ENCODE data around the gene HOXB5. TPM values are rescaled to one million over a fixed set of nuclear protein-coding genes. Genes with fewer than 3 reads are reported as not detected.

HOXB5 gene
- total and polyA plus RNA-seq, 2 experiments from 2014 or later: 0.27 to 4.4 TPM

- Histone ChIP-seq H2AFZ (peak overlapping the region; percentile 1), H3K9me3 (ENCODE audit: low read depth) (no peaks in the 10 kb centered on the region), H3K27ac (peak overlapping the region; percentile 30), H3K4me3 (no peak overlapping the region), H4K20me1 (ENCODE audit: insufficient read depth, poor library complexity, severe bottlenecking) (no peaks in the 10 kb centered on the region), H3K9me2 (replicated peaks; ENCODE audit: insufficient read depth) (no peaks in the 10 kb centered on the region), H3K79me2 (peaks cover 13% of the 10 kb centered on the region), H3K4me1 (ENCODE audit: insufficient read depth) (no peaks in the 10 kb centered on the region), H3K4me2 (peak overlapping the region; percentile 93), H3K27me3 (peaks cover 95% of the 10 kb centered on the region), H3K36me3 (replicated peaks; ENCODE audit: insufficient read depth, low read depth) (no peaks in the 10 kb centered on the region)
- TF ChIP-seq EZH2phosphoT487 (IDR thresholded peaks at IDR 0.05; ENCODE audit: low read depth, severe bottlenecking, unreplicated experiment) (no peak), CTCF (IDR thresholded peaks at IDR 0.05; ENCODE audit: poor library complexity) (no peak), EZH2 (IDR thresholded peaks at IDR 0.05; ENCODE audit: borderline replicate concordance) (no peak)
- no peak for DNase-seq (ENCODE audit: low spot score)
Observed at GRCh38 chr17:48590607-48591161, 2.9 kb downstream of the HOXB5 start.

- Histone ChIP-seq H3K9me3 (ENCODE audit: low read depth) (no peaks in the 10 kb centered on the region), H3K4me1 (ENCODE audit: insufficient read depth) (no peaks in the 10 kb centered on the region), H3K79me2 (peaks cover 13% of the 10 kb centered on the region), H3K4me3 (no peak within 1 kb of the TSS), H3K4me2 (peak within 1 kb of the TSS; percentile 93), H3K27me3 (peaks cover 93% of the 10 kb centered on the region), H3K9me2 (replicated peaks; ENCODE audit: insufficient read depth) (no peaks in the 10 kb centered on the region), H4K20me1 (ENCODE audit: insufficient read depth, poor library complexity, severe bottlenecking) (no peaks in the 10 kb centered on the region), H3K36me3 (replicated peaks; ENCODE audit: insufficient read depth, low read depth) (no peaks in the 10 kb centered on the region), H3K27ac (peak within 1 kb of the TSS; percentile 30), H2AFZ (peak within 1 kb of the TSS; percentile 1)
- no peak for DNase-seq (ENCODE audit: low spot score)
- TF ChIP-seq EZH2 (IDR thresholded peaks at IDR 0.05; ENCODE audit: borderline replicate concordance): peak; percentile 41
- TF ChIP-seq CTCF (IDR thresholded peaks at IDR 0.05; ENCODE audit: poor library complexity): no peak
- peak; percentile 45 for TF ChIP-seq EZH2phosphoT487 (IDR thresholded peaks at IDR 0.05; ENCODE audit: low read depth, severe bottlenecking, unreplicated experiment)
- WGBS (ENCODE audit: low lambda C conversion rate, missing lambda C conversion rate): 18% methylated on average over 23 of the region's 23 CpGs
Observed at GRCh38 chr17:48589831-48590606, 3.6 kb downstream of the HOXB5 start, which contains the start of gene HOXB3. Gene HOXB3 (minus strand): TSS chr17:48590241. CDS start chr17:48552474, 37,767 bp downstream.

- 12% methylated on average over 10 of the region's 10 CpGs for WGBS (ENCODE audit: low lambda C conversion rate, missing lambda C conversion rate)
- peak overlapping the region; percentile 1 for H2AFZ ChIP-seq
- TF ChIP-seq CTCF (IDR thresholded peaks at IDR 0.05; ENCODE audit: poor library complexity) (no peak), EZH2 (IDR thresholded peaks at IDR 0.05; ENCODE audit: borderline replicate concordance) (peak; percentile 67), EZH2phosphoT487 (IDR thresholded peaks at IDR 0.05; ENCODE audit: low read depth, severe bottlenecking, unreplicated experiment) (peak; percentile 24)
Observed at GRCh38 chr17:48589060-48589830, 4.3 kb downstream of the HOXB5 start.

More at GRCh38 chr17:48589060-48589830, 4.3 kb downstream of the HOXB5 start:
- Histone ChIP-seq H3K4me2 (peak overlapping the region; percentile 93), H3K79me2 (peaks cover 13% of the 10 kb centered on the region), H3K4me3 (no peak overlapping the region), H3K27ac (peak overlapping the region; percentile 25), H4K20me1 (ENCODE audit: insufficient read depth, poor library complexity, severe bottlenecking) (no peaks in the 10 kb centered on the region), H3K36me3 (replicated peaks; ENCODE audit: insufficient read depth, low read depth) (no peaks in the 10 kb centered on the region), H3K9me2 (replicated peaks; ENCODE audit: insufficient read depth) (no peaks in the 10 kb centered on the region), H3K4me1 (ENCODE audit: insufficient read depth) (no peaks in the 10 kb centered on the region), H3K9me3 (ENCODE audit: low read depth) (no peaks in the 10 kb centered on the region), H3K27me3 (peaks cover 89% of the 10 kb centered on the region)
- no peak for DNase-seq (ENCODE audit: low spot score)
